Neural progenitor cell (in vitro differentiated cells): ENCODE results near the gene MED28.

Experiments
- CTCF ChIP-seq: fragments of 200-600 bp; sonication (generic); IDR thresholded peaks from 2 replicates; pipeline ENCODE4 v1.5.1; 2017; ENCODE audit warnings: antibody characterized with exemption, mild to moderate bottlenecking
- EZH2 ChIP-seq: fragments of 200-600 bp; sonication (generic); IDR thresholded peaks from 2 replicates; pipeline ENCODE4 v1.6.1; 2017; ENCODE audit warnings: antibody characterized with exemption, mild to moderate bottlenecking, moderate library complexity

GRCh38 chr4:17657090-17657489, 42.6 kb downstream of the MED28 start:
- TF ChIP-seq CTCF, result no peak
- TF ChIP-seq EZH2, result no peak
